NK-92 (cell line): Measurements from ENCODE around the gene MPDU1.
A peak's percentile ranks its signal among the peaks of the same experiment; 100 is the strongest.
"Not testable (repeated sequence)": the region's sequence is repeated elsewhere in the genome, so short reads cannot be mapped to it uniquely, and the experiment has no call there.

Experiments
- DNase-seq: peaks from one replicate; lab custom pipeline; 2025; ENCODE audit not compliant: unreplicated experiment; lab: John Stamatoyannopoulos, UW

MPDU1 gene

GRCh38 chr17:7614425-7615264 lies 31.0 kb downstream of the MPDU1 start, which contains the start of gene FXR2:
FXR2 (minus strand) TSS chr17:7614897; CDS start chr17:7614532, 365 bp downstream.
- DNase-seq, result peak; percentile 95

DNA sequence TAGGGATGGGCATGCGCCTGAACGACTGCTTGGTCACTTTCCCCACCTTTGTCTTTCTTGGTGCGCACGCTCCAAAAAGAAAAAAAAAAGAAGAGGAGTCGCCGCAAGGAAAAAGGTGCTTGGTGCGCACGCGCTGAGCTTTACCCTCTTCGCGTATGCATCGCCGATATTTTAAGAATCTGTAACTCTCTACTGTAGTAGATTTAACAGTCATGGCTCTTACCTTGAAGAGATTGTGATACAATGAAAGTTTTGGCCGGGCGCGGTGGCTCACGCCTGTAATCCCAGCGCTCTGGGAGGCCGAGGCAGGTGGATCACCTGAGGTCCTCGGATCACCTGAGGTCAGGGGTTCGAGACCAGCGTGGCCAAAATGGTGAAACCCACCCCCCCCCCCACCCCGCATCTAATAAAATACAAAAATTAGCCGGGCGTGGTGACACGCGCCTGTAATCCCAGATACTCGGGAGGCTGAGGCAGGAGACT lies 31.7 kb downstream of the MPDU1 start:
- DNase-seq, result no peak

DNA sequence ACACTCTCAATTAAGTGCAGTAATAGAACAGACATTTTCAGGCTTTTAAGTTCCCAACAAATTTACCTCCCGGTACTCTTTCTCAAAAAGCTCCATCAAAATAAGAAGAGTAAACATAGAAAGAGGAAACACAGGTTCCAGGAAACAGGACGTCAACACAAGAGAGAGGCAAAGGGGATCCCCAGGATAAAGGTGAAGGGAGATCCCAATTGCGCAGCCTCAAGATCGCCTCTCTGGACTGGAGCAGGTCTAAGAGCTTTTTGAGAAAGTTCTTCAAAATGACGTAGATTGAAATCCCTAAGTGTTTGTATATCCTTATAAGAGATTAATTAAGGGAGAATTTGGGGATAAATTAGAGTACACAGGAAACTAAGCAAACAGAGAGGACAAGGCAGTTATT lies 35.0 kb downstream of the MPDU1 start:
- no peak for DNase-seq

GRCh38 chr17:7620835-7621234 lies 37.2 kb downstream of the MPDU1 start:
- DNase-seq, result no peak

DNA sequence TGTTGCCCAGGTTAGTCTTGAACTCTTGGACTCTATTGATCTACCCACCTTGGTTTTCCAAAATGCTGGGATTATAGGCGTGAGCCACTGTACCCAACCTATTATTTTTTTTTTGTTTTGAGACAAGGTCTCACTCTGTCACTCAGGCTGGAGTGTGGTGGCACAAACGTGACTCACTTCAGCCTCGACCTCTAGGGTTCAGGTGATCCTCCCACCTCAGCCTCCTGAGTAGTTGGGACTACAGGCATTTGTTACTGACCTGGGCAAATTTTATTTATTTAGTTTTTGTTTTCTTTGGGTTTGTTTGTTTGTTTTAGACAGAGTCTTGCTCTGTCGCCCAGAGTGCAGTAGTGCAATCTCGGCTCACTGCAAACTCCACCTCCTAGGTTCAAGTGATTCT lies 40.0 kb downstream of the MPDU1 start:
- no peak for DNase-seq

DNA sequence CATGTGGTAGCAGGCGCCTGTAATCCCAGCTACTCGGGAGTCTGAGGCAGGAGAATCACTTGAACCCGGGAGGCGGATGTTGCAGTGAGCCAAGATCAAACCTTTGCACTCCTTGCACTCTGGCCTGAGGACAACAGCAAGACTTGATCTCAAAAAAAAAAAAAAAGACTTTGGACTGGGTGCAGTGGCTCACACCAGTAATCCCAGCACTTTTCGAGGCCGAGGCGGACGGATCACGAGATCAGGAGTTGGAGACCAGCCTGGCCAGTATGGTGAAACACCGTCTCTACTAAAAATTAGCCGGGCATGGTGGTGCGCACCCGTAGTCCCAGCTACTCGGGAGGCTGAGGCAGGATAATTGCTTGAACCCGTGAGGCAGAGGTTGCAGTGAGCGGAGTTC lies 42.1 kb downstream of the MPDU1 start:
- not testable (repeated sequence) for DNase-seq

DNA sequence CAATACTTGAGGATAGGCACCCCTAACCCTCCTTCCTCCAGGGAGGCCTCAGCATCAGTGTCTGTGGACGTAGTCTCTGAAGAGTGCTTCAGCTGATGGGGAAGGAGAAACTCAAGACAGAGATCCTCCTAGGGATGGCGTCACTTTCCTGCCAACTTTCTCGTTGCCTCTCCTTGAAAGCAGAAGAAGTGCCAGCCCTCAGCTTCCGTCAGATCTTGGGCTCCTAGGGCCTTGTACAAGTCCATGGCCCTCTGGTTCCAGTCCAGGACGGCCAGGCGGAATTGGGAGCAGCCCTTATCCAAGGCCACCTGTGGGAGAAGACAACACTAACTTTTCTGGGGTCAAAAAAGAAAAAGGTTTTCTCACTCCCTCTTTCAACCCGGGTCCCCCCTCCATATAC lies 42.7 kb downstream of the MPDU1 start:
- no peak for DNase-seq

GRCh38 chr17:7626956-7627249 lies 43.3 kb downstream of the MPDU1 start:
- DNase-seq, result no peak

DNA sequence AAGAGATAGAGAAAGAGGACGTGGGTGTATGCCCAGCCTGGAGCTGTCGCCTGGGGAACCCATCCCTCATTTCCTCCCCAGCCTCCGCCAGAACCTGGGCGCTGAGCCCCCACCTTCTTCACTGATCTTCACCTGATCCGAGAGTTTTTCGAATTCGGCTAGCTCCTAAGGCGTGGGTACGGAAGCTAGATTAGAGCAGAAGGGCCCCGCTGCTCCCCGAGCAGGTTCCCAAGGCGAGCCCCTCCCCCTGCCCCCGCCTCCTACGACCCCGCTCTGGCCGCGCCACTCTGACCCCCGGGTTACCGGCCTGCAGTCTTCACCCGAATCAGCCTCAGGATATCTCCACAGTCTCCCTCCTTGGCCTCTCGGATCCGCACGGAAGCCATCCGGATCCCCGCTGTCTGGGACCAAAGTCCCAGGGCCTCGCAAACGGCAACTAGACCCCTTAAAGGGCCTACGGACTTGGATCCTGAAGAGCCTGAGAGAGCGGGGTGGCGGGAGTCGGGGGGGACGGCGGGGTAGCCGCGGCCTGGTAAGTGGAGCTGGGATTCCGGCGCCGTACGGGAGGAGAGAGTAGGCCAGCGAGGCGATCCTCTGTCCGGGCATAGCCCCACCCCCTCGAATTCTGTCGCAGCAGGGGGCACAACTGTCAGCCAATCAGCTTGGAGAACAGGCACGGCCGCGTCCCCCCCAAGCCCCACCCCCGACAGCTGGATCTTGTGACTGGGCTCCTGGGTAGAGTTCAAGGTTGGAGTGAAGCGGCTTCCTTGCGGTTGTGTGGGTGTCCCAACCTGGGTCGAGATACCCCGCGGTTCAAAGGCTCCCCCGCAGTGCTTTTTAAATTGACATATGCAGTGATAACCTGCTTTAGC lies 43.8 kb downstream of the MPDU1 start, which contains the start of gene SAT2:
SAT2 (minus strand) TSS at position 572 of the 872 bp plus-strand sequence; CDS start at position 386, 186 bp downstream.
- DNase-seq, result peak; percentile 63

DNA sequence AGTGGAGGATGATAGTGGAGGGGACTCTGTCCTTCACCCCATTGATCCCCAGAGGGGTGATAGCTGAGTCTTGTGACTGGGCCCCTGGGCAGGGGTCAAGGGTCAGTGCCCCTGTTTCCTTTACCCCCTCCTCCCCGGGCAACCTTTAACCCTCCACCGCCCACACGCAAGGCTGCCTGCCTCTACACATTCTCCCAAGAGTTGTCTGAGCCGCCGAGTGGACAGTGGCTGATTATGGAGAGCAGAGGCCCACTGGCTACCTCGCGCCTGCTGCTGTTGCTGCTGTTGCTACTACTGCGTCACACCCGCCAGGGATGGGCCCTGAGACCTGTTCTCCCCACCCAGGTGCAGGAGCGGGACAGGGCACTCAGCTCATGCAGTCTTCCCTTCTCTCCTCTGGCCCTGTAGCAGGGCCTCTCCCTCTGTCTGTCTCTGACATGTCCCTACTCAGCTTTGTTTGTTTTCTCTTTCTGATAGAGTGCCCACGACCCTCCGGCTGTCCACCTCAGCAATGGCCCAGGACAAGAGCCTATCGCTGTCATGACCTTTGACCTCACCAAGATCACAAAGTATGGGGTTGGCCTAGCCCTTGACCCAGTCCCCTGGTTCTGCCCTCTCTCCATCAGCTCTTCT lies 46.4 kb downstream of the MPDU1 start, which contains the start of gene SHBG:
SHBG (plus strand) TSS at position 197 of the 633 bp plus-strand sequence; CDS start at position 235, 38 bp downstream.
- no peak for DNase-seq

DNA sequence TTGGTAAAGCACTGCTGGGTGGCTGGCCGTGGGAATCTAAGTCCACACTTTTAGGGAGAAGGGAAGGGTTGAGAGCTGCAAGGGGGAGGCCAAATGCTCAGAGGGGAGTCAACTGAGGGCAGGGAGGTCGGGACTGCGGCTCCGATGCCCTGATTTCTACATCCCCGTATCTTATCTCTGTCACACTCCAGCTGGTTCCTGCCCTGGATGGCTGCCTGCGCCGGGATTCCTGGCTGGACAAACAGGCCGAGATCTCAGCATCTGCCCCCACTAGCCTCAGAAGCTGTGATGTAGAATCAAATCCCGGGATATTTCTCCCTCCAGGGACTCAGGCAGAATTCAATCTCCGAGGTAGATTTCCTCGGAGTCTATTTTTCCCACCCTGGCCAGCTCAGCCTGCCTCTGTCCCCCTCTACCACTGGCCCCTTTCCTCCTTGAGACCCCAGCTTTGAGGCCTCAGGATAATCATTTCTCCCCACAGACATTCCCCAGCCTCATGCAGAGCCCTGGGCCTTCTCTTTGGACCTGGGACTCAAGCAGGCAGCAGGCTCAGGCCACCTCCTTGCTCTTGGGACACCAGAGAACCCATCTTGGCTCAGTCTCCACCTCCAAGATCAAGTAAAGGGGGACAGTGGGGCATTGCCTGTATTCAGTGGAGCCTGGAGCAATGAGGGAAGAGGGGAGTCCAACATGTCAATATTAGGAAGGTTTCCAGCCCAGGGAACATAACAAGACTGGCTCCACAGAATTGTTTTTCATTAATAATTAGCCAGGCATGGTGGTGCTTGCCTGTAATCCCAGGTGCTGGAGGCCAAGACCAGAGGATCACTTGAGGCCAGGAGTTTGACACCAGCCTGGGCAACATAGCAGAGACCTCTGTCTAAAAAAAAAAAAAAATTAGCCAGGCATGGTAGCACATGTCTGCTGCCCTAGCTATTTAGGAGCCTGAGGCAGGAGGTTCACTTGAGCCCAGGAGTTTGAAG lies 48.0 kb downstream of the MPDU1 start:
- no peak for DNase-seq

- DNase-seq, result no peak
These were observed 48.8 kb downstream of the MPDU1 start for GRCh38 chr17:7632492-7632894.

GRCh38 chr17:7633093-7633492 lies 49.4 kb downstream of the MPDU1 start:
- DNase-seq, result no peak

- no peak for DNase-seq
These were observed 50.7 kb downstream of the MPDU1 start for GRCh38 chr17:7634384-7634783.

DNA sequence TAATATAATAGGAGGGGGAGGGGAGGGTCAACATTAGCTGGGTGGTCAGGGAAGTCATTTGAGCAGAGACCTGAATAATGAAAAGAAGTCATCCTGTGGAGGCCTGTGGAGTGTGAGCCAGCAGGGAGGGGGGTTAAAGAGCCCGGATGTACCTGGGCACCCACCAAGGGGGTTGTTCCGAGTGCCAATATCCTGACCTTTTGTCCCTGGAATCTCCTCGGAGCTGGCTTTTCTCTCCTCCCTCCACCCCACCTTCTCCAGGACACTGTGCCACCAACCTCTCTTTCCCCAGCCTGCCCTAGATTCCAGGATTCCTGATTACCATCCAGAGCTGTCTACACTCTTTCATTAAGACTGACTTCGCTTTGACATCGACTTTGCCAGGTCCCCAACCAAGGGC lies 52.5 kb downstream of the MPDU1 start:
- DNase-seq, result no peak
